PC-3 (cell line): ENCODE measurements around the gene MAGI1. TPM values are rescaled to one million over a fixed set of nuclear protein-coding genes. Genes with fewer than 3 reads are reported as not detected.

ENCODE experiments used
- ATAC-seq: fragments of 200-7000 bp; cut with Tn5 transposase; 2 replicates; pipeline ENCODE4 v1.9.1; 2020; ENCODE audit warnings: mild to moderate bottlenecking, moderate library complexity
- BruUV-seq: library from RNA; stranded (reverse); fragments of 400-500 nt; replicated peaks from 2 replicates; lab custom pipeline; 2021; lab: Mats Ljungman, UMichigan
- CTCF ChIA-PET: fragments of 300-600 bp; sonication (Branson Sonifier 250); formaldehyde crosslinking; loops from one replicate; lab custom pipeline; 2022; ENCODE audit warnings: antibody characterized with exemption; lab: Charles Lee
- POLR2A ChIA-PET: fragments of 300-600 bp; sonication (Branson Sonifier 250); formaldehyde crosslinking; loops from one replicate; lab custom pipeline; 2022; ENCODE audit warnings: antibody characterized with exemption; ENCODE audit not compliant: unreplicated experiment; lab: Charles Lee
- DNase-seq: peaks from one replicate; pipeline ENCODE4 v3.0.0-alpha.2; 2015
- H2AFZ ChIP-seq: fragments of 300-600 bp; sonication (generic); 2 replicates; pipeline ENCODE4 v1.6.0; 2016; ENCODE audit warnings: antibody characterized with exemption, low read length
- H3F3A ChIP-seq: fragments of 300-600 bp; sonication (generic); one replicate; pipeline ENCODE4 v1.6.0; 2017; ENCODE audit warnings: antibody characterized with exemption, low read length, control low read depth, mild to moderate bottlenecking; ENCODE audit not compliant: unreplicated experiment
- H3K27ac ChIP-seq: fragments of 300-600 bp; sonication (generic); 2 replicates; pipeline ENCODE4 v1.5.1; 2016; ENCODE audit warnings: mild to moderate bottlenecking, low read length
- H3K27me3 ChIP-seq: fragments of 300-600 bp; sonication (generic); 2 replicates; pipeline ENCODE4 v1.6.1; 2016; ENCODE audit warnings: low read length, mixed read lengths
- H3K36me3 ChIP-seq: fragments of 300-600 bp; sonication (generic); 2 replicates; pipeline ENCODE4 v1.6.1; 2016; ENCODE audit warnings: low read depth, mixed run types, low read length, mixed read lengths
- H3K4me1 ChIP-seq: fragments of 300-600 bp; sonication (generic); 2 replicates; pipeline ENCODE4 v1.5.1; 2016; ENCODE audit warnings: low read length; ENCODE audit not compliant: insufficient read depth
- H3K4me2 ChIP-seq: fragments of 300-600 bp; sonication (generic); 2 replicates; pipeline ENCODE4 v1.6.0; 2016; ENCODE audit warnings: low read length
- H3K4me3 ChIP-seq: fragments of 300-600 bp; sonication (generic); 2 replicates; pipeline ENCODE4 v1.5.1; 2016; ENCODE audit warnings: mild to moderate bottlenecking, low read length, mixed read lengths
- H3K79me2 ChIP-seq: fragments of 300-600 bp; sonication (generic); 2 replicates; pipeline ENCODE4 v1.6.1; 2017; ENCODE audit warnings: low read length, mixed read lengths
- H3K9ac ChIP-seq: fragments of 300-600 bp; sonication (generic); 2 replicates; pipeline ENCODE4 v1.6.0; 2016; ENCODE audit warnings: mild to moderate bottlenecking, low read length
- H3K9me2 ChIP-seq: fragments of 300-600 bp; sonication (generic); replicated peaks from 2 replicates; pipeline ENCODE4 v1.6.1; 2016; ENCODE audit warnings: mixed run types, low read length, mixed read lengths
- H3K9me3 ChIP-seq: fragments of 300-600 bp; sonication (generic); 2 replicates; pipeline ENCODE4 v1.6.1; 2016; ENCODE audit warnings: low read length, mixed read lengths
- H4K20me1 ChIP-seq: fragments of 300-600 bp; sonication (generic); 2 replicates; pipeline ENCODE4 v1.6.1; 2016; ENCODE audit warnings: low read length, mixed read lengths
- CTCF ChIP-seq: fragments of 300-600 bp; sonication (generic); conservative IDR thresholded peaks from 2 replicates; pipeline ENCODE4 v1.5.1; 2017; ENCODE audit warnings: antibody characterized with exemption, low read depth, mild to moderate bottlenecking, low read length
- EZH2 ChIP-seq: fragments of 300-600 bp; sonication (generic); IDR thresholded peaks from one replicate; pipeline ENCODE4 v1.6.1; 2017; ENCODE audit warnings: antibody characterized with exemption, mild to moderate bottlenecking, low read length; ENCODE audit not compliant: unreplicated experiment
- EZH2phosphoT487 ChIP-seq: fragments of 300-600 bp; sonication (generic); IDR thresholded peaks from 2 replicates; pipeline ENCODE4 v1.6.1; 2018; ENCODE audit warnings: mild to moderate bottlenecking, antibody characterized with exemption, low read length, borderline replicate concordance
- intact Hi-C: fragments of 100-400 bp; cut with micrococcal nuclease; formaldehyde crosslinking; loops from 2 replicates; pipeline ENCODE4 v1.9.0; 2023
- total RNA-seq: library from RNA; depleted of rRNA; stranded (reverse); fragments of >200 nt; gene quantifications from 2 replicates; pipeline ENCODE4 v1.2.3, GENCODE V29; 2014

The MAGI1 gene
- total RNA-seq, 1 experiment from 2014 or later: 8.9 TPM

- Histone ChIP-seq H3K36me3 (no peaks in the 10 kb centered on the region), H3K27ac (no peak overlapping the region), H3K9me3 (no peaks in the 10 kb centered on the region), H3K9ac (no peak overlapping the region), H3F3A (no peaks in the 10 kb centered on the region), H3K27me3 (no peaks in the 10 kb centered on the region), H3K9me2 (no peaks in the 10 kb centered on the region), H3K4me1 (no peaks in the 10 kb centered on the region), H3K4me3 (no peak overlapping the region), H2AFZ (no peak overlapping the region), H3K79me2 (no peaks in the 10 kb centered on the region), H4K20me1 (no peaks in the 10 kb centered on the region), H3K4me2 (no peak overlapping the region)
- ATAC-seq (no peak), DNase-seq (no peak)
- intact Hi-C loops: no loop called here
- POLR2A ChIA-PET: no interaction called here
- BruUV-seq: no TSS peak
- TF ChIP-seq CTCF: no peak
- CTCF ChIA-PET: no interaction called here
These were observed 34.5 kb downstream of the MAGI1 start for GRCh38 chr3:66004244-66004643.

GRCh38 chr3:66001626-66002025 lies 37.1 kb downstream of the MAGI1 start:
- Histone ChIP-seq H3K4me3 (no peak overlapping the region), H3K27me3 (no peaks in the 10 kb centered on the region), H3K9me3 (no peaks in the 10 kb centered on the region), H3K4me2 (no peak overlapping the region), H3K79me2 (no peaks in the 10 kb centered on the region), H3K27ac (no peak overlapping the region), H3F3A (no peaks in the 10 kb centered on the region), H2AFZ (no peak overlapping the region), H3K4me1 (no peaks in the 10 kb centered on the region), H3K36me3 (no peaks in the 10 kb centered on the region), H3K9me2 (no peaks in the 10 kb centered on the region), H4K20me1 (no peaks in the 10 kb centered on the region), H3K9ac (no peak overlapping the region)
- CTCF ChIA-PET: no interaction called here
- no peak for ATAC-seq
- POLR2A ChIA-PET: no interaction called here
- TF ChIP-seq EZH2 (no peak), CTCF (no peak), EZH2phosphoT487 (no peak)
- intact Hi-C loops: no loop called here
- BruUV-seq: no TSS peak
- no peak for DNase-seq

GRCh38 chr3:66000506-66000905 lies 38.2 kb downstream of the MAGI1 start:
- ATAC-seq (no peak), DNase-seq (no peak)
- no peaks in the 10 kb centered on the region for H4K20me1 ChIP-seq
- H2AFZ ChIP-seq: no peak overlapping the region
- no peak overlapping the region for H3K27ac ChIP-seq
- intact Hi-C loops: no loop called here
- no peaks in the 10 kb centered on the region for H3K79me2 ChIP-seq
- BruUV-seq: no TSS peak
- ChIA-PET POLR2A (no interaction called here), CTCF (no interaction called here)
- no peak overlapping the region for H3K9ac ChIP-seq
- H3K9me3 ChIP-seq: no peaks in the 10 kb centered on the region
- no peak overlapping the region for H3K4me2 ChIP-seq
- H3K4me1 ChIP-seq: no peaks in the 10 kb centered on the region
- H3K36me3 ChIP-seq: no peaks in the 10 kb centered on the region
- no peaks in the 10 kb centered on the region for H3K9me2 ChIP-seq
- H3K27me3 ChIP-seq: no peaks in the 10 kb centered on the region
- no peaks in the 10 kb centered on the region for H3F3A ChIP-seq
- no peak for TF ChIP-seq EZH2phosphoT487
- TF ChIP-seq EZH2: no peak
- no peak for TF ChIP-seq CTCF
- no peak overlapping the region for H3K4me3 ChIP-seq
